H9 (cell line): ENCODE measurements around the gene ZNF816. TPM values are rescaled to one million over a fixed set of nuclear protein-coding genes. Genes with fewer than 3 reads are reported as not detected.

Source experiments
- DNase-seq: peaks from one replicate; pipeline ENCODE4 v3.0.0-alpha.2; 2017
- H2AFZ ChIP-seq: one replicate; pipeline ENCODE4 v1.6.1; 2013; ENCODE audit warnings: mild to moderate bottlenecking, low read length, control low read depth, moderate library complexity
- H2AK5ac ChIP-seq: 2 replicates; pipeline ENCODE4 v1.6.1; 2013; ENCODE audit warnings: low read length, control low read depth, mixed read lengths; ENCODE audit not compliant: insufficient read length
- H2BK120ac ChIP-seq: one replicate; pipeline ENCODE4 v1.6.1; 2013; ENCODE audit warnings: low read depth, mild to moderate bottlenecking, low read length, control low read depth, inconsistent platforms; ENCODE audit not compliant: poor library complexity, severe bottlenecking
- H2BK12ac ChIP-seq: 2 replicates; pipeline ENCODE4 v1.6.1; 2013; ENCODE audit warnings: low read length, control low read depth, mixed read lengths, low read depth; ENCODE audit not compliant: insufficient read length
- H2BK15ac ChIP-seq: 2 replicates; pipeline ENCODE4 v1.6.1; 2013; ENCODE audit warnings: low read depth, low read length, control low read depth
- H2BK20ac ChIP-seq: one replicate; pipeline ENCODE4 v1.6.1; 2013; ENCODE audit warnings: low read depth, mild to moderate bottlenecking, low read length, control low read depth, inconsistent platforms; ENCODE audit not compliant: poor library complexity, severe bottlenecking
- H2BK5ac ChIP-seq: 2 replicates; pipeline ENCODE4 v1.6.1; 2013; ENCODE audit warnings: low read length, control low read depth, mixed read lengths; ENCODE audit not compliant: insufficient read length
- H3K14ac ChIP-seq: 2 replicates; pipeline ENCODE4 v1.6.1; 2013; ENCODE audit warnings: low read length, control low read depth; ENCODE audit not compliant: insufficient read depth
- H3K18ac ChIP-seq: 2 replicates; pipeline ENCODE4 v1.6.1; 2013; ENCODE audit warnings: low read depth, mild to moderate bottlenecking, mixed read lengths, low read length, control low read depth; ENCODE audit not compliant: insufficient read length
- H3K23ac ChIP-seq: 2 replicates; pipeline ENCODE4 v1.6.1; 2013; ENCODE audit warnings: low read length, control low read depth, mixed read lengths, low read depth; ENCODE audit not compliant: insufficient read length
- H3K23me2 ChIP-seq: 2 replicates; pipeline ENCODE4 v1.6.1; 2013; ENCODE audit warnings: low read depth, mild to moderate bottlenecking, mixed read lengths, low read length, control low read depth; ENCODE audit not compliant: insufficient read length, poor library complexity, severe bottlenecking
- H3K27ac ChIP-seq: 2 replicates; pipeline ENCODE4 v1.5.1; 2013; ENCODE audit warnings: low read length, control low read depth, mixed read lengths, low read depth; ENCODE audit not compliant: insufficient read length
- H3K27me3 ChIP-seq: 2 replicates; pipeline ENCODE4 v1.6.1; 2013; ENCODE audit warnings: low read length, control low read depth, inconsistent platforms; ENCODE audit not compliant: insufficient read depth
- H3K4ac ChIP-seq: 2 replicates; pipeline ENCODE4 v1.6.1; 2013; ENCODE audit warnings: low read depth, mild to moderate bottlenecking, control low read depth, inconsistent platforms, low read length, moderate library complexity
- H3K4me1 ChIP-seq: 2 replicates; pipeline ENCODE4 v1.6.1; 2013; ENCODE audit warnings: low read length, control low read depth, inconsistent platforms; ENCODE audit not compliant: insufficient read depth
- H3K4me2 ChIP-seq: 2 replicates; pipeline ENCODE4 v1.6.1; 2013; ENCODE audit warnings: low read length, control low read depth, mixed read lengths; ENCODE audit not compliant: insufficient read length, insufficient read depth
- H3K56ac ChIP-seq: 2 replicates; pipeline ENCODE4 v1.6.1; 2013; ENCODE audit warnings: low read depth, mild to moderate bottlenecking, mixed read lengths, low read length, control low read depth; ENCODE audit not compliant: insufficient read length
- H3K79me1 ChIP-seq: 2 replicates; pipeline ENCODE4 v1.6.1; 2013; ENCODE audit warnings: low read depth, mild to moderate bottlenecking, moderate library complexity, low read length, control low read depth, inconsistent platforms; ENCODE audit not compliant: insufficient read depth, poor library complexity, severe bottlenecking
- H3K79me2 ChIP-seq: 2 replicates; pipeline ENCODE4 v1.6.1; 2013; ENCODE audit warnings: low read length, control low read depth, inconsistent platforms; ENCODE audit not compliant: insufficient read depth
- H3K9ac ChIP-seq: 2 replicates; pipeline ENCODE4 v1.6.1; 2013; ENCODE audit warnings: low read length, control low read depth, mixed read lengths; ENCODE audit not compliant: insufficient read length; ENCODE audit errors: extremely low read depth
- H3K9me3 ChIP-seq: one replicate; pipeline ENCODE4 v1.6.1; 2013; ENCODE audit warnings: low read depth, low read length, inconsistent platforms; ENCODE audit not compliant: control insufficient read depth
- H3T11ph ChIP-seq: one replicate; pipeline ENCODE4 v1.6.1; 2013; ENCODE audit warnings: mild to moderate bottlenecking, low read length, control low read depth, inconsistent platforms
- H4K20me1 ChIP-seq: one replicate; pipeline ENCODE4 v1.6.1; 2013; ENCODE audit not compliant: control insufficient read depth, insufficient read length, insufficient read depth
- H4K5ac ChIP-seq: 2 replicates; pipeline ENCODE4 v1.6.1; 2013; ENCODE audit warnings: low read depth, mild to moderate bottlenecking, mixed read lengths, low read length, control low read depth; ENCODE audit not compliant: insufficient read length
- H4K8ac ChIP-seq: replicated peaks from 2 replicates; pipeline ENCODE4 v1.6.1; 2013; ENCODE audit warnings: low read length, control low read depth, mixed read lengths, low read depth; ENCODE audit not compliant: insufficient read length
- H4K91ac ChIP-seq: 2 replicates; pipeline ENCODE4 v1.6.1; 2013; ENCODE audit warnings: low read depth, mild to moderate bottlenecking, moderate library complexity, mixed read lengths, low read length, control low read depth; ENCODE audit not compliant: insufficient read length
- H3K27ac Mint-ChIP-seq, 3 experiments: 2 replicates in 2 of 3; 3 replicates in 1 of 3; pipeline ENCODE4 v1.8.0; 2020 to 2021; ENCODE audit warnings: mixed read lengths in 3 of 3, mild to moderate bottlenecking in 1 of 3, moderate library complexity in 1 of 3
- H3K27me3 Mint-ChIP-seq: 2 replicates; pipeline ENCODE4 v1.8.0; 2021; ENCODE audit warnings: low read depth, mild to moderate bottlenecking, moderate library complexity, mixed read lengths
- H3K36me3 Mint-ChIP-seq, 3 experiments: 2 replicates in 2 of 3; 3 replicates in 1 of 3; pipeline ENCODE4 v1.8.0; 2020 to 2021; ENCODE audit warnings: low read depth in 3 of 3, mixed read lengths in 3 of 3; ENCODE audit not compliant: insufficient read depth in 1 of 3
- H3K4me1 Mint-ChIP-seq, 2 experiments: 2 replicates each; pipeline ENCODE4 v1.8.0; 2020; ENCODE audit warnings: mixed read lengths in 2 of 2
- H3K4me3 Mint-ChIP-seq, 2 experiments: 2 replicates in 1 of 2; 3 replicates in 1 of 2; pipeline ENCODE4 v1.8.0; 2020 to 2021; ENCODE audit warnings: mild to moderate bottlenecking in 2 of 2, mixed read lengths in 2 of 2, moderate library complexity in 1 of 2
- H3K9me3 Mint-ChIP-seq, 2 experiments: 2 replicates in 1 of 2; 3 replicates in 1 of 2; pipeline ENCODE4 v1.8.0; 2020; ENCODE audit warnings: mild to moderate bottlenecking in 2 of 2, mixed read lengths in 2 of 2, moderate library complexity in 1 of 2
- CTCF ChIP-seq: fragments of 200-600 bp; sonication (generic); conservative IDR thresholded peaks from 3 replicates; pipeline ENCODE4 v1.8.0; 2021; ENCODE audit warnings: antibody characterized with exemption, mild to moderate bottlenecking
- WGBS: extraction: QIAGEN DNeasy Blood & Tissue Kit; methylation state at CpG from one replicate; pipeline ENCODE4 v1.1.7; 2013; ENCODE audit warnings: missing lambda C conversion rate, low lambda C conversion rate, mixed read lengths; ENCODE audit not compliant: insufficient read length; ENCODE audit errors: extremely low coverage; 5-methylcytosine and 5-hydroxymethylcytosine counted together
- total RNA-seq: library from RNA; stranded (reverse); gene quantifications from 2 replicates; pipeline ENCODE4 v1.2.1, GENCODE V29; 2021

The ZNF816 gene
- total RNA-seq, 1 experiment from 2014 or later = 15.1 TPM

- peaks cover 21 to 22% of the 10 kb centered on the region in 2 experiments for H3K4me1 Mint-ChIP-seq
- no peak overlapping the region for H3K27ac ChIP-seq
- no peak overlapping the region for H2AK5ac ChIP-seq
- H3K79me1 ChIP-seq = peaks cover 2% of the 10 kb centered on the region
- no peak overlapping the region for H4K91ac ChIP-seq
- peak overlapping the region; percentile 95 for H3K4me2 ChIP-seq
- no peak overlapping the region for H3K23ac ChIP-seq
- no peak overlapping the region for H3K18ac ChIP-seq
- no peak overlapping the region for H3T11ph ChIP-seq
- H3K56ac ChIP-seq = no peak overlapping the region
- DNase-seq = no peak
- no peak overlapping the region for H2BK20ac ChIP-seq
- no peak overlapping the region for H4K8ac ChIP-seq
- H2AFZ ChIP-seq = no peak overlapping the region
- H2BK5ac ChIP-seq = no peak overlapping the region
- H2BK15ac ChIP-seq = no peak overlapping the region
- H3K9me3 Mint-ChIP-seq = peaks cover under 1 to 5% of the 10 kb centered on the region in 2 experiments; a peak in 4 of 5 replicates
- H3K23me2 ChIP-seq = peaks cover 9% of the 10 kb centered on the region
- H4K5ac ChIP-seq = no peak overlapping the region
- no peaks in the 10 kb centered on the region for H3K27me3 Mint-ChIP-seq
- peaks cover 4% of the 10 kb centered on the region for H3K9me3 ChIP-seq
- H3K36me3 Mint-ChIP-seq = peaks cover 20 to 33% (median 25%) of the 10 kb centered on the region in 3 experiments
- H3K79me2 ChIP-seq = no peaks in the 10 kb centered on the region; the same call in 1 of the 2 replicates
- peak overlapping the region; percentile 68 for H3K9ac ChIP-seq
- H2BK120ac ChIP-seq = no peak overlapping the region
- WGBS = no CpG with 5 or more reads among the region's 5 CpGs
- H3K4me3 Mint-ChIP-seq = peak overlapping the region; percentile 90 to 99
- H3K14ac ChIP-seq = no peak overlapping the region
- no peaks in the 10 kb centered on the region for H3K4me1 ChIP-seq
- H3K27ac Mint-ChIP-seq = peak overlapping the region in 2 of 3 experiments; percentile 83 to 85; a peak in 4 of 7 replicates
- no peak for TF ChIP-seq CTCF
- no peaks in the 10 kb centered on the region for H3K27me3 ChIP-seq
- no peak overlapping the region for H3K4ac ChIP-seq
- no peak overlapping the region for H2BK12ac ChIP-seq
- H4K20me1 ChIP-seq = no peaks in the 10 kb centered on the region
Measured at GRCh38 chr19:52961981-52962380, 700 bp downstream of the ZNF816 start.
